ENCODE data around the gene GARIN5A.

Gene GARIN5A

DNA sequence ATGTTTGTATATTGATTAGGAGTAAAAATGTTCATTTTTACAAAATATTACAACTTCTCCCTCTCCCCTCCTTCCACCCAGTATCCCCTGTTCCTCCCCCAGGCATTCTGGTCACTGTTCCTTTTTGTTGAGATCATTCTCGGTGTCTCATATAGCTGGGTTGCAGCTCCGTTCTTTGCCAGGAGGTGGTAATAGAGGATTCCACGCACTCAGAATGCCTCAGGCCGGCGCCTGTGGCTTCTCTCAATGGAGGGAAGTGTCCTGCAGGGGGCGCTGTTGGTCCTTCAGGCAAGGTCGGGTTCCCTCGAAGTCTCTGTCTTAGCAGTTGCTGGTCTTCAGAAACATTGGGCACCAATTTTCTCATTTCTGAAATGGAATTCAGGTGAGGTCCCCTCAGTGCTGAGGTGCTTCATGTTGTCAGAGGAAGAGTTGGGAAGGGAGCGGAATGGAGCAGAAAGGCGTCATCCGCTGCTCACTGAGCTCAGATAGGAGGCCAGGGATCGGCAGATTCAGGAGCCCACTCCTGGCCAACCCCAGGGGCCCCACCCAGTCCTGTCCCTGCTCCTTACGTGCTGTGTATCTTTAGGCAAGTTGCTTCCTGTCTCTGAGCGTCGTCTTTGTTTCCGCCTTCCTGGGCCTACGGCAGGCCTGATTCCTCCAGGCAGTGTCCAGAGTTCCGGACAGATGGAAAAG, 10.3 kb upstream of the GARIN5A start:
- TF ChIP-seq, protein P1, sequence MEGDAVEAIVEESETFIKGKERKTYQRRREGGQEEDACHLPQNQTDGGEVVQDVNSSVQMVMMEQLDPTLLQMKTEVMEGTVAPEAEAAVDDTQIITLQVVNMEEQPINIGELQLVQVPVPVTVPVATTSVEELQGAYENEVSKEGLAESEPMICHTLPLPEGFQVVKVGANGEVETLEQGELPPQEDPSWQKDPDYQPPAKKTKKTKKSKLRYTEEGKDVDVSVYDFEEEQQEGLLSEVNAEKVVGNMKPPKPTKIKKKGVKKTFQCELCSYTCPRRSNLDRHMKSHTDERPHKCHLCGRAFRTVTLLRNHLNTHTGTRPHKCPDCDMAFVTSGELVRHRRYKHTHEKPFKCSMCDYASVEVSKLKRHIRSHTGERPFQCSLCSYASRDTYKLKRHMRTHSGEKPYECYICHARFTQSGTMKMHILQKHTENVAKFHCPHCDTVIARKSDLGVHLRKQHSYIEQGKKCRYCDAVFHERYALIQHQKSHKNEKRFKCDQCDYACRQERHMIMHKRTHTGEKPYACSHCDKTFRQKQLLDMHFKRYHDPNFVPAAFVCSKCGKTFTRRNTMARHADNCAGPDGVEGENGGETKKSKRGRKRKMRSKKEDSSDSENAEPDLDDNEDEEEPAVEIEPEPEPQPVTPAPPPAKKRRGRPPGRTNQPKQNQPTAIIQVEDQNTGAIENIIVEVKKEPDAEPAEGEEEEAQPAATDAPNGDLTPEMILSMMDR (IDR thresholded peaks at IDR 0.05; ENCODE audit: low read depth, low read length, missing control alignments) = peak; percentile 71
- Histone ChIP-seq H3K4me3 (ENCODE audit: low read depth, low read length) (no peak overlapping the region), H3K36me3 (replicated peaks) (peaks cover 8% of the 10 kb centered on the region), H3K27me3 (replicated peaks) (peaks cover 4% of the 10 kb centered on the region), H3K27ac (no peak overlapping the region)
- DNase-seq = peak; percentile 59
- in situ Hi-C loops (cut with HindIII; ENCODE audit: low pct_ligation_motif_present, low sequenced_read_pairs) = no loop called here

DNA sequence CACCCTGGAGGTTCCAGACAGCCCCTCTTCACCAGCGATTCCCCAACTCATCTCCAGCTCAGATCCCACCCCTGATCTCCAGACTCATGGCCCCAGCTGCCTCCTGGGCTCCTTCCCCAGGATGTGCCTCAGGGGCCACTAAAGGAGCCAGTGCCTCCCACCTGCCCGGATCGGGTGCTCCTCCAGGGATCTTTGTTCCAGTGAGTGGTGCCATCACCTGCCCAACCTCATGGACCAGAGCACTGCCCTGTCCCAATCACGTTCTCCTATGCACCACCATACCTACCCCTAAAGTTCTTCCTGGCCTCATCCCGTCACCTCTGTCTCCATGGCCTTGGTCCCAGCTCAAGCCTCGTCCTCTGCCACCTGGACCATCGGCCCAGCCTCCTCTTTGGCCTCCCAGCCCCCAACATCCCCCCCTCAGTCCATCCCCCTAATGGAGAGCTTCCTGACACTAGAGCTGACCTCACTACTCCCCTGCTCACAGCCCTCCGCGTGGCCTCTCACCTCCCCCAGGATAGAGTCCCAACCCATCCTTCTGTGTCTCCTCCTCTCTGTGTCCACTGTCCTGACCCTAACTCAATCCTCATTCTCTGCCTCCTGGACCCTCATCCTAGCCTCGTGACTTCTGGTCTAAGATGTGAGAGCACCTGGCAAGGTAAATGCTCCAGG, 8.8 kb upstream of the GARIN5A start:
- H3K4me3 ChIP-seq (ENCODE audit: low read depth, low read length) = no peak overlapping the region
- in situ Hi-C loops (cut with HindIII; ENCODE audit: low pct_ligation_motif_present, low sequenced_read_pairs) = no loop called here
- TF ChIP-seq, protein P1 (IDR thresholded peaks at IDR 0.05; ENCODE audit: low read depth, low read length, missing control alignments) = no peak
- peaks cover 15% of the 10 kb centered on the region for H3K36me3 ChIP-seq (replicated peaks)
- H3K27me3 ChIP-seq (replicated peaks) = peaks cover 4% of the 10 kb centered on the region
- no peak for DNase-seq
- no peak overlapping the region for H3K27ac ChIP-seq

GRCh38 chr19:50482916-50483315, 6.3 kb upstream of the GARIN5A start:
- TF ChIP-seq, protein P1 (IDR thresholded peaks at IDR 0.05; ENCODE audit: low read depth, low read length, missing control alignments) = no peak
- Histone ChIP-seq H3K27me3 (replicated peaks) (no peaks in the 10 kb centered on the region), H3K36me3 (replicated peaks) (peaks cover 22% of the 10 kb centered on the region), H3K4me3 (ENCODE audit: low read depth, low read length) (no peak overlapping the region), H3K27ac (no peak overlapping the region)
- in situ Hi-C loops (cut with HindIII; ENCODE audit: low pct_ligation_motif_present, low sequenced_read_pairs) = no loop called here
- DNase-seq = no peak

- H3K36me3 ChIP-seq (replicated peaks) = peaks cover 22% of the 10 kb centered on the region
- in situ Hi-C loops (cut with HindIII; ENCODE audit: low pct_ligation_motif_present, low sequenced_read_pairs) = no loop called here
- TF ChIP-seq, protein P1 (IDR thresholded peaks at IDR 0.05; ENCODE audit: low read depth, low read length, missing control alignments) = no peak
- DNase-seq = no peak
- no peak overlapping the region for H3K27ac ChIP-seq
- H3K4me3 ChIP-seq (ENCODE audit: low read depth, low read length) = no peak overlapping the region
- H3K27me3 ChIP-seq (replicated peaks) = no peaks in the 10 kb centered on the region
Measured at GRCh38 chr19:50482271-50482855, 5.7 kb upstream of the GARIN5A start.

DNA sequence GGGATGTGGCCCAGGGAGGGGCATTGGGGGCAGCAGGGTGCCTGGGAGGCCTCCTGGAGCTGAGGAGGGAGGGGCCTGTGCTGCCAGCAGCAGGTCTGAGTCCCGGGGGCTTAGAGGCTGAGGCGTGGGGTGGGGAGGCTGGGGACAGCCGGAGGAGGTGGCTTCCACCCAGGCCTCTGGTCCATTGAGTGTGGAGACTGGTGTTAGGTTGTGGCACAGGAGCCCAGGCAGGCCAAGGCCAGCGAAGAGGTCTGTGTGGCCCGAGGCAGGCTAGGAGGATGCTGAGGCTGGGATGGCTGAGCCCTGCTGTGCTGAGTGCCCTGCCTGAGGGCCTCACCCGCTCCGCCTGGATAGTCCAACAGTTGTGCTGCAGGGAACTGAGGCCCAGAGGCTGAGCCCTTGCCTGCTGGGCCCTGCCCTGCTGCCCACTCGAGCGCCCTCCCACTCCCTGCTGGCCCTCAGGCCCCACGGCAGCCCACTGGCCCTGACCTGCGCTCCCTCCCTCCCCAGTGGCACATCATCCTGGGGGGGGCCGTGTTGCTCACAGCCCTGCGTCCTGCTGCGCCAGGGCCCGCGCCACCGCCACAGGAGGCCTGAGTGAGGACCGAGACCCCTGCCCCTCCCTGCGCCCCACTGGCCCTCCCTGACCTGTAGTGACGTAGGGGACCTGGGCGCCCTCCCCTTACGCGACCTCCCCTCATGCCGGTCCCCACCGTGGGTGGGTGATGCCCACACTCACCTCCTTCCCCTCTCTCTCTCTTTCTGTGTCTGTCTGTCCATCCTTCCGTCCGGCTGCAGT, 4.9 kb upstream of the GARIN5A start:
- Histone ChIP-seq H3K36me3 (replicated peaks) (peaks cover 22% of the 10 kb centered on the region), H3K27me3 (replicated peaks) (no peaks in the 10 kb centered on the region), H3K4me3 (ENCODE audit: low read depth, low read length) (no peak overlapping the region), H3K27ac (no peak overlapping the region)
- DNase-seq = no peak
- in situ Hi-C loops (cut with HindIII; ENCODE audit: low pct_ligation_motif_present, low sequenced_read_pairs) = no loop called here
- TF ChIP-seq, protein P1 (IDR thresholded peaks at IDR 0.05; ENCODE audit: low read depth, low read length, missing control alignments) = no peak

Data from brain microvascular endothelial cell (primary cell).